Measurements from ENCODE around the gene EXOC1L.

Gene EXOC1L

DNA sequence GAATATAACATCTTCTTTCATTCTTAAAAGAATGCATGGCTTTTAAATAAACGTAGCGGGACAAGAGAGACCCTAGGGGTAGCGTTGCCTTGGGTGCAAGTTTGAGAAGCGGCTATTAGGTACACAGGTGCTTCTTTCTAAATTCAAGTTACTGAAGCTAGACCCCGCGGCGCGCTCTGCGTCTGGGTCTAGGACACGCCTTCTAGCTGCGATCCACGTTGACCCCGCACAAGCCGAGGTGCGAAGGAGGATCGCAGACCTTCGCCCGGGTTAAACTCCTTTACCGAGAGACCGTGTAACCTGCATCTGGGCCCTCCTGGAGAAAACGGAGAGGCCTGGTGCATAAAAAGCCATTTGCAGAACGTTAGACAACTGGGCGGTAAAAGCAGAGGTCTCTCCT, 25.5 kb upstream of the EXOC1L start (continued):
- TF ChIP-seq, protein P1, sequence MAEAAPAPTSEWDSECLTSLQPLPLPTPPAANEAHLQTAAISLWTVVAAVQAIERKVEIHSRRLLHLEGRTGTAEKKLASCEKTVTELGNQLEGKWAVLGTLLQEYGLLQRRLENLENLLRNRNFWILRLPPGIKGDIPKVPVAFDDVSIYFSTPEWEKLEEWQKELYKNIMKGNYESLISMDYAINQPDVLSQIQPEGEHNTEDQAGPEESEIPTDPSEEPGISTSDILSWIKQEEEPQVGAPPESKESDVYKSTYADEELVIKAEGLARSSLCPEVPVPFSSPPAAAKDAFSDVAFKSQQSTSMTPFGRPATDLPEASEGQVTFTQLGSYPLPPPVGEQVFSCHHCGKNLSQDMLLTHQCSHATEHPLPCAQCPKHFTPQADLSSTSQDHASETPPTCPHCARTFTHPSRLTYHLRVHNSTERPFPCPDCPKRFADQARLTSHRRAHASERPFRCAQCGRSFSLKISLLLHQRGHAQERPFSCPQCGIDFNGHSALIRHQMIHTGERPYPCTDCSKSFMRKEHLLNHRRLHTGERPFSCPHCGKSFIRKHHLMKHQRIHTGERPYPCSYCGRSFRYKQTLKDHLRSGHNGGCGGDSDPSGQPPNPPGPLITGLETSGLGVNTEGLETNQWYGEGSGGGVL (tag by site-specific recombination; IDR thresholded peaks at IDR 0.05): no peak
- TF ChIP-seq RBAK (tag by site-specific recombination; IDR thresholded peaks at IDR 0.05) (no peak), ZNF514 (tag by site-specific recombination; IDR thresholded peaks at IDR 0.05) (no peak)

DNA sequence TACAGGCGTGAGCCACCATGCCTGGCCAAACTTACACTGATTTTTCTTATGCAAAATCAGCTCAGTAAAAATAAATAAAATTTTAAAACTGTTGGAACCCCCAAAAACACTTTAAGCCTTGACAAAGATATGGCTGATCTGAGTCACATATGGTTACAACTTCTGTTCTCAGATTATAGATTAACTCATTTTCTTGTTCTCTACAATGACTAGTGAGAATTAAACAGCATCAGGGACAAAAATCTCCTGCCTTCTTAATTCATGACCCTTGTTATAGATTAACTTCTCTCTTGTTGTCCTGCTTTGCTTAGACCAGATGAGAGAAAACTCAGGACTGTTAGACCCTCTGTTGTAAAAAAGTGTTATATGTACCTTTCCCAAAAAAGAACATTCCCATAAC, 24.2 kb upstream of the EXOC1L start:
- no peak for TF ChIP-seq ZNF473 (tag by site-specific recombination; IDR thresholded peaks at IDR 0.05)
- TF ChIP-seq OVOL3 (tag by site-specific recombination; IDR thresholded peaks at IDR 0.05): no peak
- TF ChIP-seq ZNF677 (tag by site-specific recombination; IDR thresholded peaks at IDR 0.05): no peak
- no peak for TF ChIP-seq ZNF600 (tag by site-specific recombination; IDR thresholded peaks at IDR 0.05)
- TF ChIP-seq ZNF624 (tag by site-specific recombination; IDR thresholded peaks at IDR 0.05): no peak
- no peak for TF ChIP-seq ZNF549 (tag by site-specific recombination; IDR thresholded peaks at IDR 0.05)
- TF ChIP-seq ZNF223 (tag by site-specific recombination; IDR thresholded peaks at IDR 0.05): no peak
- no peak for TF ChIP-seq ZNF416 (tag by site-specific recombination; IDR thresholded peaks at IDR 0.05)
- TF ChIP-seq ZNF221 (tag by site-specific recombination; IDR thresholded peaks at IDR 0.05; ENCODE audit: borderline replicate concordance): no peak
- TF ChIP-seq ZEB2 (tag by site-specific recombination; IDR thresholded peaks at IDR 0.05): no peak
- no peak for TF ChIP-seq ZNF16 (tag by site-specific recombination; IDR thresholded peaks at IDR 0.05; ENCODE audit: low read depth)
- TF ChIP-seq KLF9 (tag by site-specific recombination; IDR thresholded peaks at IDR 0.05; ENCODE audit: low read depth): no peak
- TF ChIP-seq ZNF19 (tag by site-specific recombination; IDR thresholded peaks at IDR 0.05; ENCODE audit: low read depth): no peak
- no peak for TF ChIP-seq ZSCAN23 (tag by site-specific recombination; IDR thresholded peaks at IDR 0.05)
- no peak for TF ChIP-seq PRDM1 (tag by site-specific recombination; IDR thresholded peaks at IDR 0.05)
- no peak for TF ChIP-seq ZNF155 (tag by site-specific recombination; IDR thresholded peaks at IDR 0.05)
- H3K4me3 ChIP-seq (ENCODE audit: low read depth, low read length): no peak overlapping the region
- H3K4me1 ChIP-seq (ENCODE audit: control insufficient read depth, insufficient read depth, low read length): no peaks in the 10 kb centered on the region
- no peaks in the 10 kb centered on the region for H3K9me3 ChIP-seq (ENCODE audit: control insufficient read depth, insufficient read depth, low read depth, low read length)
- H3K36me3 ChIP-seq (ENCODE audit: control insufficient read depth in 2 of 2, insufficient read depth in 1 of 2, low read length in 2 of 2): no peaks in the 10 kb centered on the region
- CTCF ChIA-PET: no interaction called here
- POLR2A ChIA-PET: no interaction called here
- H3K27ac ChIP-seq (ENCODE audit: extremely low read depth, low read depth, low read length): no peak overlapping the region

DNA sequence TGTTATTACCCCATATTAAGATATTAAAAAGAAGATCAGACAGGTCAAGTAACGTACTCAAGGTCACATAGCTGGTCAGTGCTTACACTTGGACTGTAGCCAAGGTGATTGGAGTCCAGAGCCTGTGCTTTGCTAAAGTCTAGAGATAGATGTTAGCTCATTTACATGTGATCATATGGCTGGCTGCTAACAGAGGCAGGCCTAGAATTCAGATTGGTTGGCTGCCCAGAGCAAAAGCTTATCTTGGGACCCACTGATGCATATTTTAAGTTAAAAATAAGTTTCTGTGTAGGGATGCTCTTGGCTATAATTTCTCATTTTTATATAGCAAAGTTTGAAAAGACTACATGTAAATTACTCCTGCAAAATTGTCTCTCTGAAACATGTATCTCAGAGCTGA, 18.1 kb upstream of the EXOC1L start:
- CTCF ChIA-PET: no interaction called here
- POLR2A ChIA-PET: no interaction called here
- TF ChIP-seq ZNF140 (tag by site-specific recombination; IDR thresholded peaks at IDR 0.05) (no peak), ZNF473 (tag by site-specific recombination; IDR thresholded peaks at IDR 0.05) (no peak), ZNF660 (tag by site-specific recombination; IDR thresholded peaks at IDR 0.05) (no peak), ZNF2 (tag by site-specific recombination; IDR thresholded peaks at IDR 0.05) (no peak), SALL2 (tag by site-specific recombination; IDR thresholded peaks at IDR 0.05; ENCODE audit: borderline replicate concordance) (no peak), ZNF621 (tag by site-specific recombination; IDR thresholded peaks at IDR 0.05) (no peak), ZNF837 (tag by site-specific recombination; IDR thresholded peaks at IDR 0.05) (no peak), GFI1B (tag by site-specific recombination; IDR thresholded peaks at IDR 0.05) (no peak), ZNF311 (tag by site-specific recombination; IDR thresholded peaks at IDR 0.05; ENCODE audit: borderline replicate concordance) (no peak)
- TF ChIP-seq, protein P2, sequence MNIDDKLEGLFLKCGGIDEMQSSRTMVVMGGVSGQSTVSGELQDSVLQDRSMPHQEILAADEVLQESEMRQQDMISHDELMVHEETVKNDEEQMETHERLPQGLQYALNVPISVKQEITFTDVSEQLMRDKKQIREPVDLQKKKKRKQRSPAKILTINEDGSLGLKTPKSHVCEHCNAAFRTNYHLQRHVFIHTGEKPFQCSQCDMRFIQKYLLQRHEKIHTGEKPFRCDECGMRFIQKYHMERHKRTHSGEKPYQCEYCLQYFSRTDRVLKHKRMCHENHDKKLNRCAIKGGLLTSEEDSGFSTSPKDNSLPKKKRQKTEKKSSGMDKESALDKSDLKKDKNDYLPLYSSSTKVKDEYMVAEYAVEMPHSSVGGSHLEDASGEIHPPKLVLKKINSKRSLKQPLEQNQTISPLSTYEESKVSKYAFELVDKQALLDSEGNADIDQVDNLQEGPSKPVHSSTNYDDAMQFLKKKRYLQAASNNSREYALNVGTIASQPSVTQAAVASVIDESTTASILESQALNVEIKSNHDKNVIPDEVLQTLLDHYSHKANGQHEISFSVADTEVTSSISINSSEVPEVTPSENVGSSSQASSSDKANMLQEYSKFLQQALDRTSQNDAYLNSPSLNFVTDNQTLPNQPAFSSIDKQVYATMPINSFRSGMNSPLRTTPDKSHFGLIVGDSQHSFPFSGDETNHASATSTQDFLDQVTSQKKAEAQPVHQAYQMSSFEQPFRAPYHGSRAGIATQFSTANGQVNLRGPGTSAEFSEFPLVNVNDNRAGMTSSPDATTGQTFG (tag by site-specific recombination; IDR thresholded peaks at IDR 0.05; ENCODE audit: borderline replicate concordance): no peak
- TF ChIP-seq, protein P3, sequence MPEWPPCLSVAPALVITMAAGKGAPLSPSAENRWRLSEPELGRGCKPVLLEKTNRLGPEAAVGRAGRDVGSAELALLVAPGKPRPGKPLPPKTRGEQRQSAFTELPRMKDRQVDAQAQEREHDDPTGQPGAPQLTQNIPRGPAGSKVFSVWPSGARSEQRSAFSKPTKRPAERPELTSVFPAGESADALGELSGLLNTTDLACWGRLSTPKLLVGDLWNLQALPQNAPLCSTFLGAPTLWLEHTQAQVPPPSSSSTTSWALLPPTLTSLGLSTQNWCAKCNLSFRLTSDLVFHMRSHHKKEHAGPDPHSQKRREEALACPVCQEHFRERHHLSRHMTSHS (tag by site-specific recombination; IDR thresholded peaks at IDR 0.05): no peak

More for the DNA sequence above, 18.1 kb upstream of the EXOC1L start:
- H3K9me3 ChIP-seq (ENCODE audit: control insufficient read depth, insufficient read depth, low read depth, low read length): no peaks in the 10 kb centered on the region
- no peaks in the 10 kb centered on the region for H3K4me1 ChIP-seq (ENCODE audit: control insufficient read depth, insufficient read depth, low read length)
- no peak overlapping the region for H3K4me3 ChIP-seq (ENCODE audit: low read depth, low read length)
- no peak overlapping the region for H3K27ac ChIP-seq (ENCODE audit: extremely low read depth, low read depth, low read length)
- H3K36me3 ChIP-seq (ENCODE audit: control insufficient read depth in 2 of 2, insufficient read depth in 1 of 2, low read length in 2 of 2): no peaks in the 10 kb centered on the region
